Measurements from ENCODE around the gene CCDC88B.

DNA sequence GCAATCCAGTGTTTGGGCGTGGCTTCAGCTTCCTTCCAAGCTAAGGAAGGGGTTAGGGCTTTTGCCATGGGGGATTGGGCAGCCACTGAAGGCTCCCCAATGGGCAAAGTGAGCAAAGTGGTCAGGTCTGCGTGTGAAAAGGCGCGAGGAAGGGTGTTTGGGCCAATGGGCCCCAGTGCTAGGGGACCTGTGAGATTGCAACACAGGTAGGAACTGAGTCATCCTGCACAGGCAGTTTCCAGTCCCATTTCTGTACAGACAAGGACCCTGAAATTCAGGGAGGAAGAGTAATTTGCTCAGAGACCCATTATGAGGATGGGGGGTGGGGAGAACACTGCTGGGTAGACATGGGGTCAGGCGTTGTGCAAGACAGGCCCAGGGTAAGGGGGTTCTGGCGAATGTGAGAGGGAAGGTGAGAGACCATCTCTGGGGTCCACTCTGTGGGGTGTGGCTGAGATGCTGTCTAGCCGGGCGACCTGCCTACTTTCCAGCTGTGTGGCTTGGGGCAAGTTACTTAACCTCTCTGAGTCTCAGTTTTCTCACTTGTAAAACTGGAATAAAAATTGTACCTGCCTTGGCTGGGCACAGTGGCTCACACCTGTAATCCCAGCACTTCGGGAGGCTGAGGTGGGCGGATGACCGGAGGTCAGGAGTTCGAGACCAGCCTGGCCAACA lies 7.3 kb downstream of the CCDC88B start:
- TF ChIP-seq POLR2A (IDR thresholded peaks at IDR 0.05) = no peak
- TF ChIP-seq, protein P1, sequence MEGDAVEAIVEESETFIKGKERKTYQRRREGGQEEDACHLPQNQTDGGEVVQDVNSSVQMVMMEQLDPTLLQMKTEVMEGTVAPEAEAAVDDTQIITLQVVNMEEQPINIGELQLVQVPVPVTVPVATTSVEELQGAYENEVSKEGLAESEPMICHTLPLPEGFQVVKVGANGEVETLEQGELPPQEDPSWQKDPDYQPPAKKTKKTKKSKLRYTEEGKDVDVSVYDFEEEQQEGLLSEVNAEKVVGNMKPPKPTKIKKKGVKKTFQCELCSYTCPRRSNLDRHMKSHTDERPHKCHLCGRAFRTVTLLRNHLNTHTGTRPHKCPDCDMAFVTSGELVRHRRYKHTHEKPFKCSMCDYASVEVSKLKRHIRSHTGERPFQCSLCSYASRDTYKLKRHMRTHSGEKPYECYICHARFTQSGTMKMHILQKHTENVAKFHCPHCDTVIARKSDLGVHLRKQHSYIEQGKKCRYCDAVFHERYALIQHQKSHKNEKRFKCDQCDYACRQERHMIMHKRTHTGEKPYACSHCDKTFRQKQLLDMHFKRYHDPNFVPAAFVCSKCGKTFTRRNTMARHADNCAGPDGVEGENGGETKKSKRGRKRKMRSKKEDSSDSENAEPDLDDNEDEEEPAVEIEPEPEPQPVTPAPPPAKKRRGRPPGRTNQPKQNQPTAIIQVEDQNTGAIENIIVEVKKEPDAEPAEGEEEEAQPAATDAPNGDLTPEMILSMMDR (IDR thresholded peaks at IDR 0.05) = no peak

Measured in testis (tissue), 2 donors.